Measurements from ENCODE around the gene MYO1H. TPM values are rescaled to one million over a fixed set of nuclear protein-coding genes. Genes with fewer than 3 reads are reported as not detected.

Gene MYO1H
- total RNA-seq, 1 donor from 2014 or later: 9.6 TPM

DNA sequence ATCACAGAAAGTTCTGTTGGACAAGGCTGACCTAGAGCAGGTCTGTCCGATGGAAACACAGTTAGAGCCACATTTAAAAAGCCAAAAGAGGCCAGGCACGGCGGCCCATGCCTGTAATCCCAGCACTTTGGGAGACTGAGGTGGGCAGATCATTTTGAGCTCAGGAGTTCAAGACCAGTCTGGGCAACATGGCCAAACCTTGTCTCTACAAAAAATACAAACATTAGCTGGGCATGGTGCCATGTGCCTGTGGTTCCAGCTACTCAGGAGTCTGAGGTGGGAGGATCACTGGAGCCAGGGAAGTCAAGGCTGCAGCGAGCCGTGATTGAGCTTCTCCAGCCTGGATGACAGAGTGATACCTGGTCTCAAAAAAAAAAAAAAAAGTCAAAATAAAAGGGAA is 144.7 kb downstream of the MYO1H start:
- no peak for DNase-seq (ENCODE audit: low spot score)

DNA sequence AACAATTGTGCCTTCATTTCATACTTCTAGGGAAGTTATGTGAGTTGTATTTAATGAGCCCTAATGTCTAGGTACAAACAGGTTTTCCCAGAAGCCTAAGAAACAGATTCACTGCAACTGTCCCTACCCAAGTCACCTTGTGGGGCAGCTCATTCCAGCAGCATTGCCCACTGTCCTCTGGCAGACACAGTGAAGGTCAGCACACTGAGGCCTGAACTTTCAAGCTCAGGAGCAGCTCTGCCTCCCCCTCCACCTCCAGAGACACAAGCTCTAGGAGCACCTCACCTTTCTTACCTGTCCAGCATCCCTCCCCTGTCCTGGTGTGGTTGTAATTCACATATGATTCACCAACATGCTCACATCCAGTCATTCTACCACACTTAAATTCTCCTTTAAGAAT is 145.4 kb downstream of the MYO1H start:
- DNase-seq (ENCODE audit: low spot score): no peak

DNA sequence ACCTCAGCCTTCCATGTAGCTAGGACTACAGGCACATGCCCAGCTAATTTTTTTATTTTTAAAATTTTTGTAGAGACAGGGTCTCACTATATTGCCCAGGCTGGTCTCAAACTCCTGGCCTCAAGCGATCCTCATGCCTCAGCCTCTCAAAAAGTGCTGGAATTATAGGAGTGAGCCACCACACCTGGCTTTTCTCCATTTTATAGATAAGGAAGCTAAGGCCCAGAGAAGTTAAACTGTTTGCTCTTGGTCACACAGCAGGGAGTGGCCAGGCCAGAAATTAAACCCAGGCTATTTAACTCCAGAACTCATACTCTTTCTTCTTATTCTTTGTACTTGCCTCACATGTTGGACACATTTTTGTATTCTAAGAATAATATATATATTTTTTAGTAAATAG is 146.2 kb downstream of the MYO1H start:
- no peak for DNase-seq (ENCODE audit: low spot score)

DNA sequence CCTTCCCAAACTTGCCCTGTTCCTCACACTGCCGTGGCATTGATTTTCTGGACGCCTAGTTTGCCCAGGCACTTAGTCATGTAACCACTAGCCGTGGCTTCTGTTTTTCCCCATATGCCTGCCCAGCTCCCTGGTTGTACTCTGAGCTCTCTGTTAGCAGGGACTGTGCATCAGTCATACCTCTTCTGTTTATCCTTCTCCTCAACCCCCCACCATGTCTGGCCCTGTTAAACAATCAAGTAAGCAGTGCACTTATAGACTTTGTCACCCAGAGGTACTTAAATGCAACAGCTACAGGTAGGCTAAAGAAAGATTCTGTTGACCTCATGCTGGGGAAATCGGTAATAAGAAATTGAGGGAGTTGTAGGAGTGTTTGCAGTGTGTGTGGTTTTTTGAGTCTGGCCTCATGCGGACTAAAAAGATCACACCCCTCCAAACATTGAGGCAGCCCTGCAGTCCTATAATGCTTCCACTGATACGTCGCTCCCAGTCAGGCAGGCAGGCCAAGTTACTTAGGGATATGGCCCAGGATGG is 146.7 kb downstream of the MYO1H start:
- DNase-seq (ENCODE audit: low spot score): no peak

DNA sequence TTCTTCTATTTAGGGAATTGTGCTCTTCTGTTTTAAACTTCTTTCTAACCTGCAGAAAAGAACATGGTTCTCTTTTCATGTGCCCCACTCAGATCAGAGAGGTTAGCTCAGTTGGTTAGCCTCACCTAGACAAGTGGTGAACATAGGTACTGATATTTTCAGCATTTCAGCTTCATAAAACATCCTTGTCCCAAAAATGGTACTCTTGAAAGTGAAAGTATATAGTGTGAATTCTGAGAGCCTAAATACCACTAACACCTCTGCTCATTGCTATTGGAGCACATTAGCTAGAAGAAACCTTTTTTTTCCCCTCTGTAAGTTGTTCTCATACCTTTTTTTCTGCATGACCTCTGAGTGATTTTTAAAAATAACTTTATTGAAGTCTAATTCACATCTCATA is 147.3 kb downstream of the MYO1H start:
- DNase-seq (ENCODE audit: low spot score): no peak

DNA sequence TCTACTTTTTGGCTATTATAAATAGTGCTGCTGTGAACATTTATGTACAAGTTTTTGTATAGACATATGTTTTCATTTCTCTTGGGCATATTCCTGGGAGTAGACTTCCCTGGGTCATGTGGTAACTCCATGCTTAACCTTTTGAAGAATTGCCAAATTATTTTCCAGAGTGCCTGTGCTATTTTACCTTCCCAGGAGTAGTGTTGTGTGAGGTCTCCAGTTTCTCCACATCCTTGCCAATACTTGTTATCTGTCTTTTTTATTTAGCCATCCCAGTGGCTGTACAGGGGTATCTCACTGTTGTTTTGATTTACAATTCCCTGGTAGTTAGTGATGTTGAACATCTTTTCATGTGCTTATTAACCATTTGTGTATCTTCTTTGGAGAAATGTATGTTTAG is 148.6 kb downstream of the MYO1H start:
- DNase-seq (ENCODE audit: low spot score): no peak

DNA sequence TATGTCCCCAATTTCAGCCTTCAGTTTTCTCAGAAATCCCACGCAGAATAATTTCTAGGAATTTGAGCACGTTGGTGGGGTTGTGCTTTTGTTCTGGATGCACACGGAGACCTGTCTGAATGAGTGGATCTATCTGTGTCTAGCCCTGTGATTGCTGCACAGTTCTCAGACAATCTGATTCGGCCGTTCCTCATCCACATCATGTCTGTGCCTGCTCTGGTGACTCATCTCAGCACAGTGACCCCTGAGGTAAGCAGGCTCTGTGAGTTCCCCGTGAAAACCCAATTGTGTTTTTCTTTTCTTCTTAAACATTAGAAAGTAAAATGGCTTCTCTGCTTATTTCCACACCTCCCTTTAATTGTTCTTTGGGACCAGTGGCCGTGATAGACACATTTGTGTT is 150.0 kb downstream of the MYO1H start:
- DNase-seq (ENCODE audit: low spot score): peak; percentile 46

Other genes starting within 250 kb of the MYO1H start
- 27.9 TPM for gene ACACB, start 231.3 kb upstream of the MYO1H start, total RNA-seq (ENCODE audit: insufficient read depth, low replicate concordance)
- 1.9 TPM for gene FOXN4, start 38.6 kb upstream of the MYO1H start, total RNA-seq (ENCODE audit: insufficient read depth, low replicate concordance)
- gene KCTD10, start 129.4 kb downstream of the MYO1H start, total RNA-seq (ENCODE audit: insufficient read depth, low replicate concordance): 67.7 TPM
- 25.5 TPM for gene UBE3B, start 129.7 kb downstream of the MYO1H start, total RNA-seq (ENCODE audit: insufficient read depth, low replicate concordance)
- gene MMAB, start 225.6 kb downstream of the MYO1H start, total RNA-seq (ENCODE audit: insufficient read depth, low replicate concordance): 11.1 TPM
- gene MVK, start 225.9 kb downstream of the MYO1H start, total RNA-seq (ENCODE audit: insufficient read depth, low replicate concordance): 10.1 TPM